GF-D8 (cell line): ENCODE data around the gene CTBP2.

Source experiments
- DNase-seq: peaks from one replicate; lab custom pipeline; 2025; lab: John Stamatoyannopoulos, UW

Gene CTBP2

GRCh38 chr10:125106586-125106985 is 53.8 kb downstream of the CTBP2 start:
- no peak for DNase-seq

GRCh38 chr10:125105706-125106255 is 54.6 kb downstream of the CTBP2 start:
- no peak for DNase-seq

- no peak for DNase-seq
Measured at GRCh38 chr10:125105155-125105554, 55.2 kb downstream of the CTBP2 start.

GRCh38 chr10:125104559-125104958 is 55.8 kb downstream of the CTBP2 start:
- DNase-seq: no peak

GRCh38 chr10:125103924-125104323 is 56.4 kb downstream of the CTBP2 start:
- DNase-seq: no peak

- DNase-seq: no peak
Measured at GRCh38 chr10:125103466-125103865, 56.9 kb downstream of the CTBP2 start.

GRCh38 chr10:125102821-125103220 is 57.5 kb downstream of the CTBP2 start:
- no peak for DNase-seq

- peak; percentile 77 for DNase-seq
Measured at GRCh38 chr10:125102246-125102645, 58.1 kb downstream of the CTBP2 start.

GRCh38 chr10:125101581-125101980 is 58.8 kb downstream of the CTBP2 start:
- no peak for DNase-seq

GRCh38 chr10:125101049-125101448 is 59.3 kb downstream of the CTBP2 start:
- no peak for DNase-seq

- no peak for DNase-seq
Measured at GRCh38 chr10:125097409-125098070, 62.8 kb downstream of the CTBP2 start.

- DNase-seq: no peak
Measured at GRCh38 chr10:125096975-125097374, 63.4 kb downstream of the CTBP2 start.

GRCh38 chr10:125096371-125096770 is 64.0 kb downstream of the CTBP2 start:
- DNase-seq: no peak

GRCh38 chr10:125095776-125096175 is 64.6 kb downstream of the CTBP2 start:
- DNase-seq: no peak

- no peak for DNase-seq
Measured at GRCh38 chr10:125095228-125095627, 65.1 kb downstream of the CTBP2 start.

- no peak for DNase-seq
Measured at GRCh38 chr10:125094806-125095205, 65.6 kb downstream of the CTBP2 start.

GRCh38 chr10:125093974-125094705 is 66.2 kb downstream of the CTBP2 start:
- DNase-seq: no peak

GRCh38 chr10:125093199-125093973 is 67.0 kb downstream of the CTBP2 start:
- DNase-seq: no peak

GRCh38 chr10:125092564-125093031 is 67.8 kb downstream of the CTBP2 start:
- DNase-seq: no peak

GRCh38 chr10:125091891-125092290 is 68.5 kb downstream of the CTBP2 start:
- DNase-seq: no peak

GRCh38 chr10:125089469-125089868 is 70.9 kb downstream of the CTBP2 start:
- no peak for DNase-seq

- DNase-seq: no peak
Measured at GRCh38 chr10:125087897-125088215, 72.5 kb downstream of the CTBP2 start.
